Astrocyte (in vitro differentiated cells and primary cell): ENCODE measurements around the gene ARID2. TPM values are rescaled to one million over a fixed set of nuclear protein-coding genes. Genes with fewer than 3 reads are reported as not detected.

Source experiments
- DNase-seq: peaks from one replicate; pipeline ENCODE4 v3.0.0-alpha.2; 2010; ENCODE audit warnings: low read depth
- FAIRE-seq: peaks from 2 replicates; lab custom pipeline; 2011; peaks lifted over from hg19 to GRCh38; lab: Jason Lieb, UNC
- H2AFZ ChIP-seq: 2 replicates; pipeline ENCODE4 v1.6.0; 2012; ENCODE audit warnings: low read depth, low read length, inconsistent platforms
- H3K27ac ChIP-seq: 2 replicates; pipeline ENCODE4 v1.5.1; 2011; ENCODE audit warnings: low read depth, low read length, inconsistent platforms
- H3K27me3 ChIP-seq: 2 replicates; pipeline ENCODE4 v1.6.0; 2011; ENCODE audit warnings: low read length, inconsistent platforms; ENCODE audit not compliant: insufficient read depth
- H3K36me3 ChIP-seq: 2 replicates; pipeline ENCODE4 v1.5.1; 2011; ENCODE audit warnings: low read length, inconsistent platforms; ENCODE audit not compliant: insufficient read depth
- H3K4me1 ChIP-seq: 2 replicates; pipeline ENCODE4 v1.5.1; 2011; ENCODE audit warnings: low read length, inconsistent platforms; ENCODE audit not compliant: insufficient read depth
- H3K4me2 ChIP-seq: 2 replicates; pipeline ENCODE4 v1.6.0; 2012; ENCODE audit warnings: low read length, inconsistent platforms
- H3K4me3 ChIP-seq: 2 replicates; pipeline ENCODE4 v1.5.1; 2011; ENCODE audit warnings: low read depth, mild to moderate bottlenecking, low read length, inconsistent platforms; ENCODE audit not compliant: insufficient read depth
- H3K79me2 ChIP-seq: 2 replicates; pipeline ENCODE4 v1.6.0; 2012; ENCODE audit warnings: mild to moderate bottlenecking, low read length, inconsistent platforms; ENCODE audit not compliant: insufficient read depth
- H3K9ac ChIP-seq: 2 replicates; pipeline ENCODE4 v1.6.0; 2012; ENCODE audit warnings: mild to moderate bottlenecking, low read length, inconsistent platforms
- H3K9me3 ChIP-seq: 2 replicates; pipeline ENCODE4 v1.5.1; 2012; ENCODE audit warnings: low read depth, mild to moderate bottlenecking, low read length, inconsistent platforms; ENCODE audit not compliant: insufficient read depth
- H4K20me1 ChIP-seq: 2 replicates; pipeline ENCODE4 v1.6.0; 2012; ENCODE audit warnings: low read length, inconsistent platforms; ENCODE audit not compliant: insufficient read depth
- H3K27ac Mint-ChIP-seq: one replicate; pipeline ENCODE4 v1.8.0; 2021; ENCODE audit warnings: mild to moderate bottlenecking, mixed read lengths; ENCODE audit not compliant: unreplicated experiment
- H3K27me3 Mint-ChIP-seq: one replicate; pipeline ENCODE4 v1.8.0; 2021; ENCODE audit warnings: low read depth, mixed read lengths; ENCODE audit not compliant: unreplicated experiment
- H3K36me3 Mint-ChIP-seq: one replicate; pipeline ENCODE4 v1.8.0; 2021; ENCODE audit warnings: low read depth, mixed read lengths; ENCODE audit not compliant: unreplicated experiment
- H3K4me1 Mint-ChIP-seq: one replicate; pipeline ENCODE4 v1.8.0; 2021; ENCODE audit warnings: low read depth, mixed read lengths; ENCODE audit not compliant: unreplicated experiment
- H3K4me3 Mint-ChIP-seq: one replicate; pipeline ENCODE4 v1.8.0; 2021; ENCODE audit warnings: mild to moderate bottlenecking, moderate library complexity, mixed read lengths; ENCODE audit not compliant: unreplicated experiment
- H3K9me3 Mint-ChIP-seq: one replicate; pipeline ENCODE4 v1.8.0; 2021; ENCODE audit warnings: mild to moderate bottlenecking, mixed read lengths; ENCODE audit not compliant: unreplicated experiment
- CTCF ChIP-seq: IDR thresholded peaks from 2 replicates; pipeline ENCODE4 v1.5.1; 2011; ENCODE audit warnings: low read depth, mild to moderate bottlenecking, inconsistent platforms, low read length, moderate library complexity; ENCODE audit not compliant: insufficient read depth
- EZH2 ChIP-seq: IDR thresholded peaks from 2 replicates; pipeline ENCODE4 v1.6.1; 2012; ENCODE audit warnings: mild to moderate bottlenecking, low read length, inconsistent platforms; ENCODE audit not compliant: insufficient read depth
- total RNA-seq: library from RNA; stranded (reverse); gene quantifications from 2 replicates; pipeline ENCODE4 v1.2.1, GENCODE V29; 2021

Gene ARID2
- total RNA-seq, 1 donor from 2014 or later: 23.8 TPM

GRCh38 chr12:45704968-45705367 lies 24.5 kb upstream of the ARID2 start:
- no peak overlapping the region for H3K27ac Mint-ChIP-seq
- Histone ChIP-seq H2AFZ (no peak overlapping the region), H3K9ac (no peak overlapping the region), H4K20me1 (no peaks in the 10 kb centered on the region), H3K9me3 (no peaks in the 10 kb centered on the region), H3K4me2 (no peak overlapping the region), H3K27ac (no peak overlapping the region), H3K4me1 (no peaks in the 10 kb centered on the region), H3K27me3 (no peaks in the 10 kb centered on the region), H3K79me2 (no peaks in the 10 kb centered on the region), H3K4me3 (no peak overlapping the region), H3K36me3 (no peaks in the 10 kb centered on the region)
- DNase-seq (no peak), FAIRE-seq (no peak)
- no peaks in the 10 kb centered on the region for H3K9me3 Mint-ChIP-seq
- H3K27me3 Mint-ChIP-seq: no peaks in the 10 kb centered on the region
- H3K4me3 Mint-ChIP-seq: no peak overlapping the region
- TF ChIP-seq EZH2 (no peak), CTCF (no peak)
- no peaks in the 10 kb centered on the region for H3K36me3 Mint-ChIP-seq
- peaks cover 12% of the 10 kb centered on the region for H3K4me1 Mint-ChIP-seq

GRCh38 chr12:45705404-45705803 lies 24.1 kb upstream of the ARID2 start:
- H4K20me1 ChIP-seq: no peaks in the 10 kb centered on the region
- no peaks in the 10 kb centered on the region for H3K27me3 ChIP-seq
- H3K27ac ChIP-seq: no peak overlapping the region
- H3K36me3 Mint-ChIP-seq: no peaks in the 10 kb centered on the region
- DNase-seq: no peak
- no peaks in the 10 kb centered on the region for H3K9me3 Mint-ChIP-seq
- no peak overlapping the region for H3K4me3 ChIP-seq
- no peak overlapping the region for H3K27ac Mint-ChIP-seq
- H3K36me3 ChIP-seq: no peaks in the 10 kb centered on the region
- no peaks in the 10 kb centered on the region for H3K79me2 ChIP-seq
- no peak for FAIRE-seq
- H3K4me2 ChIP-seq: no peak overlapping the region
- H3K4me3 Mint-ChIP-seq: no peak overlapping the region
- no peak overlapping the region for H3K9ac ChIP-seq
- no peaks in the 10 kb centered on the region for H3K27me3 Mint-ChIP-seq
- no peaks in the 10 kb centered on the region for H3K9me3 ChIP-seq
- H3K4me1 ChIP-seq: no peaks in the 10 kb centered on the region
- TF ChIP-seq CTCF (no peak), EZH2 (no peak)
- no peak overlapping the region for H2AFZ ChIP-seq
- H3K4me1 Mint-ChIP-seq: peaks cover 12% of the 10 kb centered on the region

- Mint-ChIP-seq H3K4me3 (no peak overlapping the region), H3K4me1 (peaks cover 12% of the 10 kb centered on the region), H3K9me3 (no peaks in the 10 kb centered on the region), H3K27ac (no peak overlapping the region), H3K27me3 (no peaks in the 10 kb centered on the region), H3K36me3 (no peaks in the 10 kb centered on the region)
- no peak overlapping the region for H3K4me2 ChIP-seq
- no peak overlapping the region for H2AFZ ChIP-seq
- DNase-seq (no peak), FAIRE-seq (no peak)
- no peak overlapping the region for H3K4me3 ChIP-seq
- H3K36me3 ChIP-seq: no peaks in the 10 kb centered on the region
- no peaks in the 10 kb centered on the region for H3K4me1 ChIP-seq
- H3K27ac ChIP-seq: no peak overlapping the region
- no peaks in the 10 kb centered on the region for H3K79me2 ChIP-seq
- TF ChIP-seq EZH2 (no peak), CTCF (no peak)
- H3K27me3 ChIP-seq: no peaks in the 10 kb centered on the region
- no peak overlapping the region for H3K9ac ChIP-seq
- no peaks in the 10 kb centered on the region for H4K20me1 ChIP-seq
- no peaks in the 10 kb centered on the region for H3K9me3 ChIP-seq
These were observed 22.2 kb upstream of the ARID2 start for GRCh38 chr12:45707241-45707857.
